LNCaP clone FGC (cell line): ENCODE measurements around the gene RFXAP.

Experiments
- DNase-seq: peaks from one replicate; pipeline ENCODE4 v3.0.0-alpha.2; 2011; ENCODE audit warnings: low read depth
- H3K4me3 ChIP-seq: 2 replicates; pipeline ENCODE4 v1.5.1; 2011; ENCODE audit warnings: mild to moderate bottlenecking, low read depth, low read length, control low read depth
- TF ChIP-seq, protein P1 (sequence below): IDR thresholded peaks from 2 replicates; pipeline ENCODE4 v1.5.1; 2012; ENCODE audit warnings: mild to moderate bottlenecking; ENCODE audit not compliant: control insufficient read depth, insufficient read depth; ENCODE audit errors: extremely low read depth

The RFXAP gene

GRCh38 chr13:36829753-36830152 is 10.7 kb downstream of the RFXAP start:
- H3K4me3 ChIP-seq, result no peak overlapping the region
- DNase-seq, result no peak
- TF ChIP-seq, protein P1, sequence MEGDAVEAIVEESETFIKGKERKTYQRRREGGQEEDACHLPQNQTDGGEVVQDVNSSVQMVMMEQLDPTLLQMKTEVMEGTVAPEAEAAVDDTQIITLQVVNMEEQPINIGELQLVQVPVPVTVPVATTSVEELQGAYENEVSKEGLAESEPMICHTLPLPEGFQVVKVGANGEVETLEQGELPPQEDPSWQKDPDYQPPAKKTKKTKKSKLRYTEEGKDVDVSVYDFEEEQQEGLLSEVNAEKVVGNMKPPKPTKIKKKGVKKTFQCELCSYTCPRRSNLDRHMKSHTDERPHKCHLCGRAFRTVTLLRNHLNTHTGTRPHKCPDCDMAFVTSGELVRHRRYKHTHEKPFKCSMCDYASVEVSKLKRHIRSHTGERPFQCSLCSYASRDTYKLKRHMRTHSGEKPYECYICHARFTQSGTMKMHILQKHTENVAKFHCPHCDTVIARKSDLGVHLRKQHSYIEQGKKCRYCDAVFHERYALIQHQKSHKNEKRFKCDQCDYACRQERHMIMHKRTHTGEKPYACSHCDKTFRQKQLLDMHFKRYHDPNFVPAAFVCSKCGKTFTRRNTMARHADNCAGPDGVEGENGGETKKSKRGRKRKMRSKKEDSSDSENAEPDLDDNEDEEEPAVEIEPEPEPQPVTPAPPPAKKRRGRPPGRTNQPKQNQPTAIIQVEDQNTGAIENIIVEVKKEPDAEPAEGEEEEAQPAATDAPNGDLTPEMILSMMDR, result no peak

DNA sequence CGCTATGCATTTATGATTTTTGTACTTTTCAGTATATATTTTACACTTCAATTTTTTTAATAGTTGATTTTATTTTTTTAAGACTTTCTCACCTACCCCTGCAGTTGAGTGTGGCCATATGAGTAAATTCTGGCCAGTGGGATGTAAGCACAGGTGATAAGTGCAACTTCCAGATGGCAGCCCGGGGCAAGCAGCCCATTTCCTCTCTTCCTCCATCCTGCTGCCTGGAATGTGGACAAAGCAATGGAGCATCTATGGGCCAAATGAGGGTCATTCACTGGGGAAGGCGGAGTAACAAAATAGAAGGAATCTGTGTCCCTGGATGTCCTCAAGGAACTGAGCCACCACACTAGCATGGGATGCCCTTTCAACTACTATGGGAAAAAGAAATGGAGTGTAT is 12.3 kb downstream of the RFXAP start:
- DNase-seq, result no peak
- no peak overlapping the region for H3K4me3 ChIP-seq
- TF ChIP-seq, protein P1, result no peak

- DNase-seq, result no peak
- TF ChIP-seq, protein P1, result no peak
- no peak overlapping the region for H3K4me3 ChIP-seq
Measured at GRCh38 chr13:36834299-36834698, 15.3 kb downstream of the RFXAP start.

DNA sequence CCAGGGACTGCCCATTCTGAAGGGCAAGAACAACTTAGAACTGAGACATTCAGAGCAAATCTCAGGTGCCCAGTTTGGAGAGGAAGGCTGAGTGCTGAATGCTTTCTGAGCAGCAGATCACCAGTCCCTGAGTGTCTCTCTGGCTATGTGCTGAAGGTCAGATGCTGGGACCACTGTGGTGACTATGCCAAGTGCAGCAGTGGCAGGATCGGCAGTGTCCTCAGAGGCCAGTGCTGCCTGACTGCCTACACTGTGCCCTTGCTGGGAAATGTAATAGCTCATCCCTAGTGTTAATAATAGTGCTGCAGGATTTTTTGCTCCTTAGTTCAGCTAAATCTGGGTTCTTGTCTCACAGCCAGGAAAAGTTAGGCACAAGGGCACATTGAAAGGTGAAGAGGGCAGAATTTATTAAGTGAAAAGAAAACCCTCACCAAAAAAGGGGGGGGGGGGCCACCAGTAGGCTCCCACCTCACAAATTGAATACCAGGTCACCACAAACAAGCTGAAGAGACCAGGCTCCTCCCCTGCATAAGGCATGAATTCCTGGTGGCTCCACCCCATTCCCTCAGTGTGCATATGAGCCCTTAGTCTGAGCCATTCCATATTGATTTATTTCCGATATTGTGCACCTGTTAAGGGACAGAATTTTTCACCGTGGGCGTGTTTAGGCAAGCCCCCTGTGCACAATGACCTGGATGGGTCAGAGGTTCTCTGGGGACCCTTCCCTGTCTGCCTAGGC is 18.5 kb downstream of the RFXAP start:
- no peak overlapping the region for H3K4me3 ChIP-seq
- TF ChIP-seq, protein P1, result no peak
- DNase-seq, result no peak

- H3K4me3 ChIP-seq, result no peak overlapping the region
- DNase-seq, result no peak
- TF ChIP-seq, protein P1, result no peak
Measured at GRCh38 chr13:36839281-36839680, 20.3 kb downstream of the RFXAP start.

DNA sequence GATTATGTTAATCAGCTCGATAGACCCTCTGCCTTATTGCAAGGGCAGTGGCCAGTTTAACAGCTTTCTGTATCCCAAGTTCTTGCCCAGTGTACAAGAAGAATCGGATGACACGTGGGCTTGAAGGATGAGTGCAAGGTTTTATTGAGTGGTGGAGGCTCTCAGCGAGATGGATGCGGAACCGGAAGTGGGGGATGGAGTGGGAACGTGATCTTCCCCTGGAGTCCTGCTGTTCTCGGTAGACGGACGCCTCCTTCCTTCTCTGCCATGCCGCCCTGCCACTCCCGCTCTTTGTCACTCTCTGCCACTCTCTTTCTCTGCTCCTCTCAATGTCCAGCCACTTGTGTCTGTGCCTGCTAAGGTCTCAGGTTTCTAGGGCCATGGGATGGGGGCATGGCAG is 21.0 kb downstream of the RFXAP start:
- no peak overlapping the region for H3K4me3 ChIP-seq
- DNase-seq, result no peak
- TF ChIP-seq, protein P1, result no peak

GRCh38 chr13:36840718-36841250 is 21.8 kb downstream of the RFXAP start:
- DNase-seq, result no peak
- TF ChIP-seq, protein P1, result no peak
- no peak overlapping the region for H3K4me3 ChIP-seq
